Ectodermal cell (in vitro differentiated cells): ENCODE results near the gene EIF4B.
"Not testable (repeated sequence)": the region's sequence is repeated elsewhere in the genome, so short reads cannot be mapped to it uniquely, and the experiment has no call there.

Source experiments
- H3K27ac ChIP-seq: 2 replicates; pipeline ENCODE4 v1.7.0; 2013; ENCODE audit warnings: mild to moderate bottlenecking, low read depth, low read length; ENCODE audit not compliant: insufficient read depth, poor library complexity, severe bottlenecking
- H3K27me3 ChIP-seq: 2 replicates; pipeline ENCODE4 v1.7.0; 2013; ENCODE audit warnings: mild to moderate bottlenecking, low read length; ENCODE audit not compliant: insufficient read depth, control insufficient read depth, poor library complexity, severe bottlenecking
- H3K36me3 ChIP-seq: one replicate; pipeline ENCODE4 v1.7.0; 2013; ENCODE audit warnings: low read length; ENCODE audit not compliant: control insufficient read depth, insufficient read depth
- H3K4me1 ChIP-seq: one replicate; pipeline ENCODE4 v1.7.0; 2013; ENCODE audit warnings: low read length; ENCODE audit not compliant: control insufficient read depth, insufficient read depth
- H3K4me3 ChIP-seq: 2 replicates; pipeline ENCODE4 v1.7.0; 2013; ENCODE audit warnings: low read depth, low read length, control low read depth; ENCODE audit not compliant: insufficient read depth
- H3K9me3 ChIP-seq: 2 replicates; pipeline ENCODE4 v1.7.0; 2013; ENCODE audit warnings: mild to moderate bottlenecking, low read length, moderate library complexity; ENCODE audit not compliant: control insufficient read depth
- WGBS, 2 experiments: methylation state at CpG; one replicate each; pipeline ENCODE4 v1.1.7; 2013; ENCODE audit warnings: missing lambda C conversion rate in 2 of 2; 5-methylcytosine and 5-hydroxymethylcytosine counted together

Gene EIF4B

GRCh38 chr12:53025250-53025649, 19.0 kb downstream of the EIF4B start:
- no peaks in the 10 kb centered on the region for H3K27me3 ChIP-seq
- no peaks in the 10 kb centered on the region for H3K4me1 ChIP-seq
- peaks cover 72% of the 10 kb centered on the region for H3K36me3 ChIP-seq
- no peak overlapping the region for H3K27ac ChIP-seq
- no peaks in the 10 kb centered on the region for H3K9me3 ChIP-seq
- H3K4me3 ChIP-seq = no peak overlapping the region
- 92 to 100% methylated on average over 3 of the region's 3 CpGs for WGBS, 2 experiments

DNA sequence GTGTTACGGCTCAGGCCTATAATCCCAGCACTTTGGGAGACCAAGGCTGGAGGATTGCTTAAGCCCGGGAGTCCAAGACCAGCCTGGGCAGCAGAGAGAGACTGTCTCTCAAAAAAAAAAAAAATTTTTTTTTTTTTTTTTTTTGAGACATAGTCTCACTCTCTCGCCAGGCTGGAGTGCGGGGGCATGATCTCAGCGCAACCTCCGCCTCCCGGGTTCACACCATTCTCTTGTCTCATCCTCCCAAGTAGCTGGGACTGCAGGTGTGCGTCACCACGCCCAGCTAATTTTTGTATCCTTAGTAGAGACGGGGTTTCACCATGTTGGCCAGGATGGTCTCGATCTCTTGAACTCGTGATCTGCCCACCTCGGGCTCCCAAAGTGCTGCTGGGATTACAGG, 20.8 kb downstream of the EIF4B start:
- H3K4me1 ChIP-seq, H3K4me3 ChIP-seq, H3K27ac ChIP-seq, H3K27me3 ChIP-seq, H3K9me3 ChIP-seq: not testable (repeated sequence)
- peaks cover 73% of the 10 kb centered on the region for H3K36me3 ChIP-seq
- WGBS, 2 experiments = 85 to 87% methylated on average over 12 to 13 of the region's 13 CpGs

DNA sequence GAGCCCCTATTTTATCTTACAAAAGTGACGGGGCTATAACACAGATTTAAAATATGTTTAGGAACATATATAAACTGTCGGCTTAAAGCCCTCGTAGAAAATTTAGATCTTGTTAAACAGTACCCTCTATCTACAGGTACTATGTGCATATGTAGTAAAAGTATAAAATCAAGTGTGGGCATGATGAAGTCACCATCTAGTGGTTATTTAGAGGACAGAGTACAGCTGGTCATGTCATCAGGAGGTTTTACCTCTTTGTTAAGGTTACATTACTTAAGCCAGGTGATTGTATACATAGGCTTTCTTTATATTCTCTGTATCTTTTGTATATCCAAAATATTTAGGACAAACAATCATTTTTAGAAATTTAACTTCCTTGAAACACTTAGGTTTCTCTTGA, 25.4 kb downstream of the EIF4B start:
- H3K4me3 ChIP-seq = no peak overlapping the region
- peaks cover 69% of the 10 kb centered on the region for H3K36me3 ChIP-seq
- H3K27ac ChIP-seq = no peak overlapping the region
- no peaks in the 10 kb centered on the region for H3K4me1 ChIP-seq
- H3K27me3 ChIP-seq = no peaks in the 10 kb centered on the region
- no peaks in the 10 kb centered on the region for H3K9me3 ChIP-seq
- WGBS, 2 experiments = 96% methylated on average over 3 of the region's 3 CpGs; no CpG with 5 or more reads in 1 of the 2 experiments

DNA sequence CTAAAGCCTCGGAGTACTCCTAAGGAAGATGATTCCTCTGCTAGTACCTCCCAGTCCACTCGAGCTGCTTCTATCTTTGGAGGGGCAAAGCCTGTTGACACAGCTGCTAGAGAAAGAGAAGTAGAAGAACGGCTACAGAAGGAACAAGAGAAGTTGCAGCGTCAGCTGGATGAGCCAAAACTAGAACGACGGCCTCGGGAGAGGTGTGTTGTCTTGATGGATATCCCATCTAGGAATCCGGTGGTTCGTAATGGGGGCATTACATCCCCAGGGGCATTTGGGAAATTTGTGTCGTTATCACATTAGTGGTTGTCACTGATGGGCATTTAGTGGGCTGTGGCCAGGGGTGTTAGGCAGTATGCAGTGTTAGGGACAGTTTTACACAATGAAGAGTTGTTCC, 27.6 kb downstream of the EIF4B start:
- not testable (repeated sequence) for H3K4me3 ChIP-seq, H3K27ac ChIP-seq, H3K27me3 ChIP-seq, H3K9me3 ChIP-seq, H3K4me1 ChIP-seq
- 96 to 97% methylated on average over 10 of the region's 10 CpGs for WGBS, 2 experiments
- H3K36me3 ChIP-seq = peaks cover 65% of the 10 kb centered on the region

GRCh38 chr12:53034459-53034858, 28.2 kb downstream of the EIF4B start:
- Histone ChIP-seq H3K27ac (no peak overlapping the region), H3K4me3 (no peak overlapping the region), H3K27me3 (no peaks in the 10 kb centered on the region), H3K4me1 (no peaks in the 10 kb centered on the region), H3K9me3 (no peaks in the 10 kb centered on the region), H3K36me3 (peaks cover 68% of the 10 kb centered on the region)
- whole genome bisulfite sequencing, 2 experiments = 96 to 97% methylated on average over 8 of the region's 8 CpGs

- no peak overlapping the region for H3K4me3 ChIP-seq
- no peaks in the 10 kb centered on the region for H3K27me3 ChIP-seq
- 100% methylated on average over 3 of the region's 3 CpGs for WGBS, 2 experiments
- H3K36me3 ChIP-seq = peaks cover 54% of the 10 kb centered on the region
- H3K4me1 ChIP-seq = no peaks in the 10 kb centered on the region
- no peaks in the 10 kb centered on the region for H3K9me3 ChIP-seq
- H3K27ac ChIP-seq = no peak overlapping the region
Observed at GRCh38 chr12:53036802-53037201, 30.5 kb downstream of the EIF4B start.

DNA sequence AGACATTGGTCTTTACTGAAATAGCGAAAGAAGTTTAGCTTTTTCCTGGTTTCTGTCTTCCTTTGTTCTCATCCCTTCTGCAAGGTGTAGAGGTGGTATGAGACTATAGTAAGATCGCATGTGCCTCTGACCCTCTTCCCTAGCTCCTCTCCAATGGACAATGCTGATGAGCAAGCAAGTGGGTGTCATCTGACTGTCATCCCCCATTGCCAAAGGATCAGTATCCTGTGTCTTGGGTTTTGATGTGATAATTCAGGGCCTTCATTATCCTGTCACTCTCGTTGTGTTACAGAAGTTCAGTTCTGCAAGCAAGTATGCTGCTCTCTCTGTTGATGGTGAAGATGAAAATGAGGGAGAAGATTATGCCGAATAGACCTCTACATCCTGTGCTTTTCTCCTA, 33.6 kb downstream of the EIF4B start:
- no peak overlapping the region for H3K4me3 ChIP-seq
- H3K27me3 ChIP-seq = no peaks in the 10 kb centered on the region
- no peaks in the 10 kb centered on the region for H3K9me3 ChIP-seq
- peaks cover 26% of the 10 kb centered on the region for H3K36me3 ChIP-seq
- WGBS, 2 experiments = 89 to 90% methylated on average over 3 of the region's 4 CpGs
- no peak overlapping the region for H3K27ac ChIP-seq
- H3K4me1 ChIP-seq = peaks cover 6% of the 10 kb centered on the region

GRCh38 chr12:53042607-53043454, 36.6 kb downstream of the EIF4B start:
- WGBS, 2 experiments = 77% methylated on average over 7 of the region's 7 CpGs
- Histone ChIP-seq H3K9me3 (no peaks in the 10 kb centered on the region), H3K27ac (peak overlapping the region; percentile 11), H3K4me1 (peaks cover 13% of the 10 kb centered on the region), H3K4me3 (no peak overlapping the region), H3K27me3 (peaks cover 13% of the 10 kb centered on the region), H3K36me3 (peaks cover 8% of the 10 kb centered on the region)

DNA sequence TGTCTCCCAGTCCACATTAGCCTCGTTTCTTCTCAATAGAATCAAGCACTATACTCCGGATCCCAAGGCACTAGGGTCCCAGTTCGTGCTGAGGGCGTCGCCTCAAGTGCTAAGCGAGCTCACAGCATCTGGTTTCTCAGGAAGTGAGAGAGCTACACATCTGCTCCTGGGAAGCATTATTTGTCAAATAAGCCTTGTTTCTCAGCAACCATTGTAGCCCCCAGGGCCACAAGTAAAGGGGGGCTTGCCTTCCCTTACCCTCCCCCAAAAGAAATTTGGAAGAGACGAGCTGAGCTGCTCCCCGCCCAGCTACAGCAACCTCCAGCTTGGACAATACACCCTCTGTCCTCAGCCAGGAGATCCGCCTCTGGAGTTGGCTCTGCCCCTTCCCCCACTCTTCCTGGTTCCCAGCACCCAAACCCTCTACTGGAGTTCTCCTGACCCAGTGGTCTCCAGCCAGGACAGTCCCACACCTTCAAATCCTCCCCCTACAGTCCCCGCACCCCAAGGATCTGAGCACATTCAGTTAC, 37.9 kb downstream of the EIF4B start:
- peaks cover 13% of the 10 kb centered on the region for H3K27me3 ChIP-seq
- no peak overlapping the region for H3K4me3 ChIP-seq
- no peaks in the 10 kb centered on the region for H3K9me3 ChIP-seq
- peaks cover 4% of the 10 kb centered on the region for H3K36me3 ChIP-seq
- H3K27ac ChIP-seq = no peak overlapping the region
- peaks cover 26% of the 10 kb centered on the region for H3K4me1 ChIP-seq
- 60 to 64% methylated on average over 10 of the region's 10 CpGs for WGBS, 2 experiments

- 69 to 81% methylated on average over 4 of the region's 4 CpGs for WGBS, 2 experiments
- peaks cover 35% of the 10 kb centered on the region for H3K4me1 ChIP-seq
- no peaks in the 10 kb centered on the region for H3K9me3 ChIP-seq
- no peaks in the 10 kb centered on the region for H3K36me3 ChIP-seq
- H3K4me3 ChIP-seq = no peak overlapping the region
- H3K27ac ChIP-seq = no peak overlapping the region
- peaks cover 13% of the 10 kb centered on the region for H3K27me3 ChIP-seq
Observed at GRCh38 chr12:53044896-53045695, 38.8 kb downstream of the EIF4B start.
